Amygdala (tissue), 56 donors: Measurements from ENCODE around the gene POGZ.
A peak's percentile ranks its signal among the peaks of the same experiment; 100 is the strongest.

Source experiments
- DNase-seq, 56 donors: peaks; one replicate each; lab custom pipeline; 2025; lab: John Stamatoyannopoulos, UW

Gene POGZ

GRCh38 chr1:151384584-151384983 lies 74.7 kb downstream of the POGZ start:
- no peak for DNase-seq

GRCh38 chr1:151377150-151377884 lies 82.0 kb downstream of the POGZ start:
- DNase-seq: no peak

- no peak for DNase-seq
Measured at GRCh38 chr1:151373196-151373595, 86.1 kb downstream of the POGZ start.

- DNase-seq: peak in 47 of 56 donors; percentile 7 to 82 (median 49)
Measured at GRCh38 chr1:151372058-151372934, 87.0 kb downstream of the POGZ start, which contains the start of gene SELENBP1. Gene SELENBP1 (minus strand): TSS chr1:151372705. CDS start chr1:151372641, 64 bp downstream.

- peak in 48 of 56 donors; percentile 7 to 72 (median 44) for DNase-seq
Measured at GRCh38 chr1:151371370-151372057, 87.8 kb downstream of the POGZ start.

- peak in 3 of 56 donors; percentile 3 to 14 (median 10) for DNase-seq
Measured at GRCh38 chr1:151370211-151370911, 88.9 kb downstream of the POGZ start.

- no peak for DNase-seq
Measured at GRCh38 chr1:151369621-151370048, 89.7 kb downstream of the POGZ start.

- no peak for DNase-seq
Measured at GRCh38 chr1:151369302-151369610, 90.0 kb downstream of the POGZ start.

- no peak for DNase-seq
Measured at GRCh38 chr1:151368393-151369301, 90.6 kb downstream of the POGZ start.

GRCh38 chr1:151367658-151368392 lies 91.5 kb downstream of the POGZ start:
- DNase-seq: peak in 3 of 56 donors; percentile 1 to 8 (median 1)

- no peak for DNase-seq
Measured at GRCh38 chr1:151364996-151365395, 94.3 kb downstream of the POGZ start.

- DNase-seq: no peak
Measured at GRCh38 chr1:151362308-151363155, 96.8 kb downstream of the POGZ start.

GRCh38 chr1:151361883-151362282 lies 97.4 kb downstream of the POGZ start:
- DNase-seq: no peak

- no peak for DNase-seq
Measured at GRCh38 chr1:151356696-151357095, 102.6 kb downstream of the POGZ start.
